HG03108 (cell line): ENCODE results near the gene DNLZ.
"Not testable (repeated sequence)": the region's sequence is repeated elsewhere in the genome, so short reads cannot be mapped to it uniquely, and the experiment has no call there.

ENCODE experiments used
- ATAC-seq: cut with Tn5 transposase; IDR thresholded peaks from one replicate; pipeline ENCODE4 v1.9.1; 2021; ENCODE audit warnings: moderate library complexity; ENCODE audit not compliant: unreplicated experiment

DNLZ gene

DNA sequence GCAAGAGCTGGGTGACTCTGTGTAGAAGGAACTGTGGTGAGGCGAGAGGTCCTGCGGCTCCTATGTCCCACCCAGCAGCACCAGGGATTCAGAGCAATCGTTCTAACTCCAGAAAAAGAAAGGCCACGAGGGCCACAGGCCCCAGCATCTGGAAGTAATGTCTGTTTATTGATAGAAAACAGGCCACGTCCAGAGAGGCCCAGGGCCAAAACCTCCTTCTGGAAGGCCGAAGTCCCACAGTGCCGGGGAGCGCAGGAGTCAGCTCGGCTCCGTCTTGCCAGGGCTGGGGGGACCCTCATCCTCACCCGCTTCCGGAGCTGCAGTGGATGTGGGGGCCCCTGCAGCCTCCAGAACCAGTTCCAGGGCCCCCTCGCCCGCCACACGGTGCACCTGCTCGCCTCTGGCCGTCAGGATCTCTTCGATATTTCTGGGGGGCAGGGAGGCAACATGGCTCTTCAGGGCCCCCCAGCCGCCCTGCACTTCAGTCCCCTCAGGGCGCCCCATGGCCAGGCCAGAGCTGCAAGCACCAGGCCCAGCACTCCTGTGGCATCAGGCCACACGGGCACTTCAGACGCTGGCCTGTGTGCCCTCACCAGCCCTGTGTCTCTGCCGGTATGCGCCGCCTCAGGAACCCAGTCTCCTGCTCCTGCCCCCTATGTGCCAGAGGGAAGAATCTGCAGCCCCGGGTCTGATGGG, 1.6 kb downstream of the DNLZ start:
- no peak for ATAC-seq

DNA sequence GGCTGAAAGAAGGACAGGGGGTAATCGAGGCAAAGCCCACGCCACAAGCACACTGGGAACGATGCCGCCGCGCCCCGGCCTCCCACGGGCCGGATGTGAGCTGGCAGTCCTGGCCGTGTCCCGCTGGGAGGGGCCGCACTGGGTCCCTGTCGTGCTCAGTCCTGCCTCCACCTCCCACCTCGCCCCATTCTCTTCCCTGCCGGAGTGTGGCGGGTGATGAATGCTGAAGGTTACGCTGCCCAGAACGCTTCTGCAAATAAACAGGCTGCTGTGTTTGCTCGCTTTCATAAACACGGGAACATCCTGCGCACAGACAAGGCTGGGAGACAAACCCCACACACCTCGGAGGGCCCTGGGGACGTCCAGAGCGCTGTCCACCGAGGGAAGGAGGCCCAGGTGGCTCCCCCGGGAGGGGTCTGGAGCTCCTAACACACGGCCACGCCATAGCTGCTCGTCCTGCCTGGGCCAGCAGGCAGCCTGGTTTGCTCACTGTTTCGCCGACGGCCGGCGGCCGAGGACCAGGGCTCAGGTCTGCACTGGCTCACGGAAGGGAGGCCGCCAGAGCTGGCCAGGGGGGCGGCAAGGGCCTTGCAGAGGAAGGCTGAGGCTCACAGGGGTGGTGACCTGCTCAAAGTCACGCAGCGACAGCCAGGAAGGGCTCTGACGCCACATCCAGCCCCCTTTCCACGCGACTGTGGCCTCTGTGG, 2.3 kb downstream of the DNLZ start:
- ATAC-seq, result no peak

DNA sequence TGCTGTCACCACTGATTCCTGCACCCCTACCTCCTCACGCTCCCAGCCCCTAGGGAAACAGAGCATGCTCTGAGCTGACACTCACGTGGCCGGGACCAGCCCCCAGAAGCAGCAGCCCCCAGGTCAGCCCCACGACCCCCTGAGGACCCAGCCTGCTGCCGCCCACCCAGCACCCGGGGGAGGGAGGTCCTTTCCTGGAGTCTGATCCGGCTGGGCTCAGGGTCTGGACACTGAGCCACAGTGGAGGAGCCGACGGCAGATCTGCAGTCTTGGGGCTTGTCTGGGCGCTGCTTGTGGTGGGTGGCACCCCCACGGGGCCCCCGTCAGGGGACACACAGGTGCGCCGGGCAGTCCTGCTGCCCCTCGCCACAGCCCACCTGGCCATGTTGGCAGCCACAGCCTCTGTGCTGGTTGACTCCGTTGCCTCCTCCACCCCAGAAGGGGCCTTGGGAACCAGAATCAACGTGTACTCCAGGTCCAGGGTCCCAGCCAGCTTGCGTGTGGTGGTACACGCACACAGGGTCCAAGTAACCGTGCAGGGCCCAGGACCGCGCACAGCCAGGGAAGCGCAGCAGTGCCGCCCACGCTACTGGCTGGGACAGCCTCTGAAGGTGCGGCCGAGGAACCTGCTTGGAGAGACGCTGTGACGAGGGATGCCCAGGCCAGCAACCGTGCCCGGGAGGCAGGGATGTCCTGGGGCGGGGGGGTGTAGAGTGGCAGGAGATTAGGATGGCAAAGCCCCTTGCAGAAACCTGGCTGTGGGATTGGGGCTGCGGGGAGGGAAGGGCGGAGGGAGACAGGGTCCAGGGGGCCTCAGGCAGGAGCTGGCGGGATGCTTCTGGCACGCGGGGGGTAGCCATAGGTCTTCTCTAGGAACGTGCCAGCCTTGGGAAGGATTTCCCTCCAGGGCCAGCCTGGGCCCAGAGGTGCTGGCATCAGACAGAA, 3.5 kb downstream of the DNLZ start:
- ATAC-seq, result no peak

DNA sequence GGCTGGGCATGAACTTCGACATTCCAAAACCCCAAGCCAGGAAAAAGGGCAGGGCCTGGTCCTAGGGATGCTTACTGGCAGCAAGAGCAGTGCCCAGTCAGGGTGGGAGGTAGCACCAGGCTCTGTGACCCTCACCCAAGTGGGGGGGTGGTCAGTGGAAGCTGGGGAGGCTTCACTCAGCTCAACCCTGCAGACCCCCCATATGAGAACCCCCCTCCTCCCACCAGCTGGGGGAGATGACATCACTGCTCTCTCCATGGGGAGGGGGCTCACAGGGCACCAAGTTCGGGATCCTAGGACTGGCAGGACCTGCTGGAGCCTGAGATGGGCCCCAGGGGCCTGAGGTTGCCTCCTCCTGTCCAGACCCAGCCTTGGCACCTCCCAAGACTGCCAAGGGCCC, 4.7 kb downstream of the DNLZ start:
- no peak for ATAC-seq

DNA sequence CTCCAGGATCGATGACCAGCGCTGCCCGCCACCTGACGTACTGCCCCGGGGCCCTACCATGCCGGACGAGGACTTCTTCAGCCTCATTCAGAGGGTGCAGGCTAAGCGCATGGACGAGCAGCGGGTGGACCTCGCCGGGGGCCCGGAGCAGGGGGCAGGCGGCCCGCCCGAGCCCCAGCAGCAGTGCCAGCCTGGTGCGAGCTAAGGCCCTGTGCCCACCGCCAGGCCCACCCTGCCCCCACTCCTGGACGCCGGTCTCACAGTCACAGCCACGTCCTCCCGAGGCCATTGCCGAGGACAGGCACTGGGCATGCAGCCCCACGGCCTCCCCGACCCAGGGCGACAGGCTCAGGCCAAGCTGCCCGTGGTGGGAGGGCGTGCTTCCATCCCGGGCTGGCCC, 5.5 kb downstream of the DNLZ start:
- no peak for ATAC-seq

DNA sequence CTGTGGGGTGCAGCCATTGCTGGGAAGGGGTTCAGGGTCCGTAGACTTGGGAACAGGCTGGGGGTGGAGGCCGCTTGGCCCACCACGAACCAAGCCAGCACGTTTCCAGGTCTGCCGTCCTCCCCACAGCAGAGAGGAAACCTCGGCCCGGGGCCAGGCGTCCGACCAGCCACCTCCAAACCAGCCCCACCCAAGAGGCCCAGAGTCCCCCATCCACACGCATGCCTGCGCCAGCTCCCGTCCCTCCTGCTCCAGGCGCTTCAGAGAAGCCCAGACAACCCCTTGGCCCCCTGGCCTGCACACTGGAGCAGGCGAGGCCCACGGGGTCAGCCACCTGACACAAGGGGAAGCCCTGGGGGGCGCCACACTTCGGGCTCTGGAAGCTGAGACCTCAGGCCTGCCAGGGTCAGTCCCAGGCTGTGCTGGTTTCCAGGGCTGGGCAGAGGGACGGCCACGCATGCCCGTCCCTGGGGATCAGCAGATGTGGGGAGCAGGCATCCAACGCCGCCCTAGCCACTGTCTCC, 6.3 kb downstream of the DNLZ start:
- ATAC-seq, result no peak

DNA sequence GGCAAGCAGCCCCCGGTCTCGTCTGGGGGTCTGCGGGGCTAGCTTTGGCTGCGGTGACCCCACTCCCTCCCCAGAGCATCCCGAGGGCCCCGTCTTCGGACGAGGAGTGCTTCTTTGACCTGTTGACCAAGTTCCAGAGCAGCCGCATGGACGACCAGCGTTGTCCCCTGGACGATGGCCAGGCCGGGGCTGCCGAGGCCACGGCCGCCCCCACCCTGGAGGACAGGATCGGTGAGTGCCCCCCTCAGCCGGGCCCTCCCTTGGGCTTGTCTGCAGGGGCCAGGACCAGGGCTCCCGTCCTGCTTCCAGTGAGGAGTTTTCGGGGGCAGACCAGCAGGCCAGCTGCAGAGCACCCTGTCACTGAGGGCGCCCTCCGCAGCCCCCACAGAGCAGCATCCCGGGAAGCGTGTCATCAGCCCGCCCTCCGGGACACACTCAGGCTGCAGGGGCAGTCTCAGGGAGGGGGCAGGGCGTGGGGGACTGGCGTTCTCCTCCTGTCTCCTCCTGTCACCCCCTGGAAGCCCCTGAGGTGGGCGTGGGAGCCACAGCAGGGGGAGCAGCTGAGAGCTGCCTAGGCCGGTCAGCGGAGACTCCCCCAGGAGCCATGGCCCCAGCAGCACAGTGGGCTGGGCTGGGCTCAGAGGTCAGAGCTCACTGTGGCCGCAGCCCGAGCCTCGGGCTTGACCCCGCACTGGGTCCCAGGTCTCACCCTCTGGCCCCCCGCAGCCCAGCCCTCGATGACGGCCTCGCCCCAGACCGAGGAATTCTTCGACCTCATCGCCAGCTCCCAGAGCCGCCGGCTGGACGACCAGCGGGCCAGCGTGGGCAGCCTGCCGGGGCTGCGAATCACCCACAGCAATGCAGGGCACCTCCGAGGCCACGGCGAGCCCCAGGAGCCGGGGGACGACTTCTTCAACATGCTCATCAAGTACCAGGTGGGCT, 7.7 kb downstream of the DNLZ start:
- ATAC-seq, result no peak

DNA sequence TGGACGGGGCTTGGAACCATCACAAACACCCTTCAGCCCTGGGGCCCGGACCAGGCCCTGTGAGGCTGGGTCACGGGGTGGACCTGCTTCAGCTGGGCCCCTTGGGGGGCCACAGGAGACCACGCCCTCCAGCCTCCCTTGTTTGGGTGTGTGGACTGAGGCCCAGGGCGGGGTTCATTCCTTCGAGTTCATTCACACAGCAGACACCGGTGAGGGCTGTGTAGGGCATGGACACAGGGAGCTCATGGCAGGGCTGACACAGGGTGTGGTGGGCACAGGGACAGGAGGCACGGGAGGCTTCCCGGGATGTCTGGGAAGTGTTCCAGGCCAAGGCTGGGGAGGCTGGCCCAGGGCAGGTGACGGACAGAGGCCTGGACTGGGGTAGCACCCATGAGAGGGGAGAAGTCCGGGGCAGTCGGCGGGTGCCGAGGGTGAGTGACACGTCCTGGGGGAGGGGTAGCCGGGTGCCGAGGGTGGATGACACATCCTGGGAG, 8.9 kb downstream of the DNLZ start:
- ATAC-seq, result no peak

DNA sequence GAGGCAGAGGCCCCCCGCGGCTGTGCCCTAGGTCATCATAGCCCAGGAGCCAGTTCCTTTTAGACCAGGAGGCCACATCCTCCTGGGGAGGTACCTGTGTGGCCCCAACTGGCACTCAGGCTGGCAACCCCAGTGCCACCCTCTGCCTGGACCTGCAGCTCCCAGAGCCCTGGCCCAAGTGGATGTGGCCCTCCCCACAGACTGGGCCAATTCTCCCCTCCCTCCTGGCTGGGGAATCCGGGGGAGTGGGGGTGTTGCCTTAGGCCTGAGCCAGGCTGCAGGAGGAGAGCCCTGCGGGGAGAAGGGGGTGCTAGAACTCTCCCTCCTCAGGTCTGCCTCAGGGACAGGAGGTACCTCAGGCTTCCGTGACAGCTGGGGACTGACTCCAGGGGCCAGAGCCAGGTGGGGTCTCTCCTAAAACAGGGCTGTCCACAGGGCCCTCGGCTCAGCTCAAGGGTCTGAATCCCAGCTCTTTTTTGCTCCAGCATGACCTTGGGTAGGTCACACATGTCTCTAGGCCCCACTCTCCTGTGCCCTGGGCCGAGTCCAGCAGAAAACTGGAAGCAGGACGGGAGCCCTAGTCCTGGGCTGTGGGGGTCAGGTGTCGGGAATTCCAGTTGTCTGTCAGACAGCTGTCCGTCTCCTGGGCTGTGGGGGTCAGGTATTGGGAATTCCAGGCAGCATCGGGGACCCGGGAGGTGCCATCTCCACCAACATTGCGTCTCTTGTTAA, 9.6 kb downstream of the DNLZ start:
- no peak for ATAC-seq

DNA sequence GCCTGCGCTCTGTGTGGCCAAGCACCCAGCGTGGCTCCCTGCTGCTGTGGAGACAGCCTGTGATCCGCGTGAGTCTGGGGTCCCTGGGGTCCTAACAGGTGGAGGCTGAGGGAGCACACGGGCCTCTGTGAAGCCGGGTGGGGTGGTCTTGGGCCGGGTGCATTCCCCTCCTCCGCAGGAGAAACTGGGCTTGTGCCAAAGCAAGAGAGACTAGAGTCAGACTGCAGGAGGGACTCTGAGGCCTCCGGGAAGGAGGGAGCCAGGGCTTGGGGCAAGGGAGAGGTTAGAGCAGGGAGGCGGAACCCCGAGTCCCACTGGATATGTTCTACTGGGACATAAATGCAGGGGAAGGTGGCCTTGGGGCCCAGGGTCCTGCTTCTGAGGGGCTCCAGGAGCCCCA, 10.5 kb downstream of the DNLZ start:
- ATAC-seq, result no peak

DNA sequence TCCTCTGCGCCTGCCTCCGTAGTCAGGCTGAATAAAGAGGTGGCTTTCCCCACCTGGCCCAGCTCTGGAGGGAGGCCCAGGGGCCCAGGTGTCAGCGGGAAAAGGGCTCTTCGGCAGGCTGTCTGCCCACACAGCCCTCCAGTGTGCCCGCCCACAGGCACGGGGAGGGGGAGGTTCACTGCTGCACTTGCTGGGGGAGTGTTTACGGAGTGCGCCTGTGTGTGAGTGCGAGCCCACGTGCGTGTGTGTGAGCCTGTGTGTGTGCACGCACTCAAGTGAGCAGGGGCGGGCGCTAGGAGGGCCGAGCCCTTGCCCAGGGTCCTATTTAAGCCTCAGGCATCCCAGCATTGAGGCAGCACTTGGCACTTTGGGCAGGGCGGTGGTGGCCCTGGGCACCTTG, 10.9 kb downstream of the DNLZ start:
- no peak for ATAC-seq

DNA sequence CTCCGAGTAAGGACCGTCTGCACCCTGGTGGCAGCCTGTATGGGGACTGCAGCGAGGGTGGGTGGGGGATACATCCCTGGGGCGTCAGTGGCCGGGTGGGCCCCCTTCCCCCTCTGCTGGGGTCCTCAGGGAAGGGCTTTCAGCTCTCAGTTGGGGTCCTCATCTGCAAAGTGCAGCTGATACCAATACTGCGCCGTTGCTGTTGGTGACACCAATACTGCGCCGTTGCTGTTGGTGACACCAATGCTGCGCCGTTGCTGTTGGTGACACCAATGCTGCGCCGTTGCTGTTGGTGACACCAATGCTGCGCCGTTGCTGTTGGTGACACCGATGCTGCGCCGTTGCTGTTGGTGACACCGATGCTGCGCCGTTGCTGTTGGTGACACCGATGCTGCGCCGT, 11.7 kb downstream of the DNLZ start:
- ATAC-seq, result not testable (repeated sequence)

DNA sequence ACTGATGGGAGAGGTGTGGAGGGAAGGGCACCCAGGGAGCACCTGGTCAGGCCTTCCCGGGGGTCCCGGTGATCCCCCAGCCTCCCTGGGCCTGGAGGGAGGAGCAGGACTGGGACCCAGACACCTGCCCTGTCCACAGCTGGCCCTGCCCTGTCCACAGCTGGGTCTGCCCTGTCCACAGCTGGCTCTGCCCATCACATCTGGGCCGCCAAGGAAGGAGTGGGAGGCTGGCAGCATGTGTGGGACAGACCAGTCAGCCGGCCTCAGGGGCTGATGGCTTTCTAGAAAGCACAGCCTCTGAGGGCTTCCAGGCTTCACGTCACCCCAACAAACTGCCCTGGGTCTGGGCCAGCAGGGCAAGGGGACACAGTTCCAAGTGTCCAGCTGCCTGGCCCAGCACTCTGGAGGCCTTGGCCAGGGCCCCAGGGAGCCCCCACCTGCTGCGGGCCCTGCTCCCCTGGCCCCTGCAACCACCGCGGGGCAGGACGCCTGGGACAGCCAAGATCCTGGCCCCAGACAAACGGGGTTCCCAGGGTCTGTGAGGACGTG, 12.2 kb downstream of the DNLZ start:
- no peak for ATAC-seq

DNA sequence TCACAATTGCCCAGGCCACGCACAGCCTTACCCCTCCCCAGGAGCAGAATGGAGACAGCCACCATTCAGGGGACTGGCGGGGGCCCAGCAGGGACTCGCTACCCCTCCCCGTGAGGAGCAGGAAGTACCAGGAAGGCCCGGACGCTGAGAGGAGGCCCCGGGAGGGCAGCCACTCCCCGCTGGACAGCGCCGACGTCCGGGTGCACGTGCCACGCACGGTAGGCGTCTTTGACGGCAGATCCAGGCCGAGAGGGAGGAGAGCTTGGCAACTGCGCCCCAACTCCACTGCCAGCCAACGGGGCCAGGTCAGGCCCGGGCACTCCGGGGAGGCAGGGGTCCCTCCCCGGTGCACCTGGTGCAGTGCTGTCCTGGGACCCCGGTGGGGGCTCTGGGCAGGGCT, 14.0 kb downstream of the DNLZ start:
- ATAC-seq, result no peak

DNA sequence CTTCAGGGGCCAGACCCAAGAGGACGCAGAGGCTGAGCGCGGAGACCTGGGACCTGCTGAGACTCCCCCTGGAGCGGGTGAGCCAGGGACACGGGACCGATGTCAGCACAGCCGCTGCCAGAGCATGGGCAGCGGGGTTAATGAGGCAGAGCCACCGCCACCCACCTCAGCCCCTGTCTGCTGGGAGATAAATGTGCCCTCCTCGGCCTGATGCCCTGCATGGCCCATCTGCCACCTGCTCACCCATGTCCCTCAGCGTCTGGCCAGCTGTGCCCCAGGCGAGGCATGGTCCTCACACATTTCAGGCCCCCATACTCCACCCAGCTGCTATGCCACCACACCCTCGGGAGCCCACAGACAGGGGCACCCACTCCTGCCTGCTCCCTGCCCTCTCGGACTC, 14.9 kb downstream of the DNLZ start:
- ATAC-seq, result no peak

DNA sequence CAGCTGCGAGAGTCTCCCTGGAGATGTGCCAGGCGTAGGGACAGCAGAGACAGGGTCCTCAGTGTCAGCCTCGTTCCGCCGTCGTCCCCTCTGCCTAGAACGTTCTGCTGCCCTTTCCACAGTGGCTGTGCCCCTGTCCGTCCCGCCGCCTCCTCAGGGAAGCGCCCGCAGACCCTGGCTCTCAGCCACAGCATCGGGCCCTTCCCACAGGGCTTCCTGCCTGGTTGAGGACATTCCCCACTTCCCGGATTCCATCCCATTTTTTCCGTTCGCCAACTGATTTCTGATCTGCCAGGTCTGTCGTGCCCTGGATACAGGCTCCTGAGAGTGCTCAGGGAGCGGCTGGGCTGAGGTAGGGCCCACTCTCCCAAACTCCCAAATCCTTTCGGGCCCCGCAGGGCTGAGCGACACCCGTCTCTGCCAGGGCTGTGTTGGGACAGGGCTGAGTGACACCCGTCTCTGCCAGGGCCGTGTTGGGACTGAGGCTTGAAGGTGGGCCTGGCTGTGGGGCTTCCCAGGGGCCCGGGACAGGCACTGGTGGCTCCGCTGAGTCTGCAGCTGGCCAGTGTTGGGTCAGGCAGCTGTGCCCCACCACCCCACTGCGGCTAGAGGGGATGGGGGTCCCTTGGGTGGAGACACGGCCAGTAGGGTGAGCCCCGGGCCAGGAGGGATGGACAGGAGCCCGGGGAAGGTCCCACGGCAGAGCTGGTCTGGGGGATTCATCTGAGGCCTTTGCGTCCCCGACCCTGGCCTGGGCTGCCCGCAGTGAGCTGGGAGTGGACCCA, 15.9 kb downstream of the DNLZ start:
- no peak for ATAC-seq

DNA sequence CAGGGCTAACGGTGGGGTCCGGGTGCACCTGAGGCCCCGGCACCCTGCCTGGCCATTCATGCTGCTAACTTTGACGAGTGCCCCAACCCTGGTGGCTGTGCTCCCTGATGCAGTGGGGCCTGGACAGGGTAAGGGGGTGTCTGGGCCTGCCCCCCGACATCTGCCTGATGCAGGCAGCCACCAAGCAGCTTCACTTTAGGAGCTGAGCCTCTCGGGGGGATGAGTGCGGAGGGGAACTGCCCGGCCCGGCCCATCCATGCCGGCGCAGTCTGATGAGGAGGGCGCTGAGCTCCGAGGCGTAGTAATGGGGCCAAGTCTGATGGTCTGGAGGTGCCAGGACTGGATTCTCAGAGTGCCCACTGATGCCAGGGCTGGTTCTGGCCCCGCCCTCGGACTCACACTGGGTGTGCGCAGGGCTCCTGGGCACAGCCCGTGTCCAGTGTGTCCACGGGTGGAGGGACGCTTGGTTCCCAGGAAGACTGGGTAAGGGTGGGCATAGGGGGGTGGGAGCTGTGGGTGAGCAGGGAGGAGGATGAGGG, 16.5 kb downstream of the DNLZ start:
- no peak for ATAC-seq

DNA sequence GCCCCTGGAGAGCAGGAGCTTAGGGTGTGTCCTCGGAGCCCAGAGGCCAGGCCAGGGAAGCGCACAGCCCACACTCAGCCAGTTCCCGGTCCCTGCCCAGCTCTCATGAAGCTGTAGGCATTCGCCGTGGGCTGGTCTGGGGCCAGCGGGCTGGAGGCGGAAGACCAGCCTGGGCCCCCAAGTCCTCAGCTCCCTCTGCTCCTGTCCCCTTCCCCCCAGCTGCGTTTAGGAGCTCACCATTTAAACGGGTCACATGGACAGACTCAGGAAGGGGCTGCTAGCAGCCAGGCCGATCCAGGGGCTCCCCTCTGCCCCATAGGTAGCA, 17.4 kb downstream of the DNLZ start:
- ATAC-seq, result no peak
